HG03039 (cell line): ENCODE results near the gene INHBC.

Experiments
- ATAC-seq: cut with Tn5 transposase; IDR thresholded peaks from one replicate; pipeline ENCODE4 v1.9.1; 2021; ENCODE audit warnings: mild to moderate bottlenecking, moderate library complexity; ENCODE audit not compliant: unreplicated experiment

INHBC gene

GRCh38 chr12:57467212-57467874 lies 32.8 kb downstream of the INHBC start:
- no peak for ATAC-seq

DNA sequence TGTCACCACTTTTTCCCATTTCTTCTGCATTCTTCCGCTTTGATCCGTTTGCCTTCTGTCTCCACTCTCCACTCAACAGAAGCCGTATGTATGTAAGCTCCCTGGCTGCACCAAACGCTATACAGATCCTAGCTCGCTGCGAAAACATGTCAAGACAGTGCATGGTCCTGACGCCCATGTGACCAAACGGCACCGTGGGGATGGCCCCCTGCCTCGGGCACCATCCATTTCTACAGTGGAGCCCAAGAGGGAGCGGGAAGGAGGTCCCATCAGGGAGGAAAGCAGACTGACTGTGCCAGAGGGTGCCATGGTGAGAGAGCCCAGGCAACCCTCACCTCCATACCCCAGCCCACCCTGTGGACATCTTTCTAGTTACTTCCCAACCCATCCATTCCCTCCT lies 33.3 kb downstream of the INHBC start:
- ATAC-seq = no peak

- ATAC-seq = no peak
Observed at GRCh38 chr12:57469296-57470164, 34.9 kb downstream of the INHBC start.

DNA sequence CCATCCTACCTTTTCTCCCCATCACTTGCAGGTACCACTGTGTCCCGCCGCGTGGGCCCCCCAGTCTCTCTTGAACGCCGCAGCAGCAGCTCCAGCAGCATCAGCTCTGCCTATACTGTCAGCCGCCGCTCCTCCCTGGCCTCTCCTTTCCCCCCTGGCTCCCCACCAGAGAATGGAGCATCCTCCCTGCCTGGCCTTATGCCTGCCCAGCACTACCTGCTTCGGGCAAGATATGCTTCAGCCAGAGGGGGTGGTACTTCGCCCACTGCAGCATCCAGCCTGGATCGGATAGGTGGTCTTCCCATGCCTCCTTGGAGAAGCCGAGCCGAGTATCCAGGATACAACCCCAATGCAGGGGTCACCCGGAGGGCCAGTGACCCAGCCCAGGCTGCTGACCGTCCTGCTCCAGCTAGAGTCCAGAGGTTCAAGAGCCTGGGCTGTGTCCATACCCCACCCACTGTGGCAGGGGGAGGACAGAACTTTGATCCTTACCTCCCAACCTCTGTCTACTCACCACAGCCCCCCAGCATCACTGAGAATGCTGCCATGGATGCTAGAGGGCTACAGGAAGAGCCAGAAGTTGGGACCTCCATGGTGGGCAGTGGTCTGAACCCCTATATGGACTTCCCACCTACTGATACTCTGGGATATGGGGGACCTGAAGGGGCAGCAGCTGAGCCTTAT lies 35.8 kb downstream of the INHBC start:
- no peak for ATAC-seq

DNA sequence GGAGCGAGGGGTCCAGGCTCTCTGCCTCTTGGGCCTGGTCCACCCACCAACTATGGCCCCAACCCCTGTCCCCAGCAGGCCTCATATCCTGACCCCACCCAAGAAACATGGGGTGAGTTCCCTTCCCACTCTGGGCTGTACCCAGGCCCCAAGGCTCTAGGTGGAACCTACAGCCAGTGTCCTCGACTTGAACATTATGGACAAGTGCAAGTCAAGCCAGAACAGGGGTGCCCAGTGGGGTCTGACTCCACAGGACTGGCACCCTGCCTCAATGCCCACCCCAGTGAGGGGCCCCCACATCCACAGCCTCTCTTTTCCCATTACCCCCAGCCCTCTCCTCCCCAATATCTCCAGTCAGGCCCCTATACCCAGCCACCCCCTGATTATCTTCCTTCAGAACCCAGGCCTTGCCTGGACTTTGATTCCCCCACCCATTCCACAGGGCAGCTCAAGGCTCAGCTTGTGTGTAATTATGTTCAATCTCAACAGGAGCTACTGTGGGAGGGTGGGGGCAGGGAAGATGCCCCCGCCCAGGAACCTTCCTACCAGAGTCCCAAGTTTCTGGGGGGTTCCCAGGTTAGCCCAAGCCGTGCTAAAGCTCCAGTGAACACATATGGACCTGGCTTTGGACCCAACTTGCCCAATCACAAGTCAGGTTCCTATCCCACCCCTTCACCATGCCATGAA lies 36.5 kb downstream of the INHBC start:
- no peak for ATAC-seq

DNA sequence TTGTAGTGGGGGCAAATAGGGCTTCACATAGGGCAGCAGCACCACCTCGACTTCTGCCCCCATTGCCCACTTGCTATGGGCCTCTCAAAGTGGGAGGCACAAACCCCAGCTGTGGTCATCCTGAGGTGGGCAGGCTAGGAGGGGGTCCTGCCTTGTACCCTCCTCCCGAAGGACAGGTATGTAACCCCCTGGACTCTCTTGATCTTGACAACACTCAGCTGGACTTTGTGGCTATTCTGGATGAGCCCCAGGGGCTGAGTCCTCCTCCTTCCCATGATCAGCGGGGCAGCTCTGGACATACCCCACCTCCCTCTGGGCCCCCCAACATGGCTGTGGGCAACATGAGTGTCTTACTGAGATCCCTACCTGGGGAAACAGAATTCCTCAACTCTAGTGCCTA lies 37.1 kb downstream of the INHBC start:
- no peak for ATAC-seq

DNA sequence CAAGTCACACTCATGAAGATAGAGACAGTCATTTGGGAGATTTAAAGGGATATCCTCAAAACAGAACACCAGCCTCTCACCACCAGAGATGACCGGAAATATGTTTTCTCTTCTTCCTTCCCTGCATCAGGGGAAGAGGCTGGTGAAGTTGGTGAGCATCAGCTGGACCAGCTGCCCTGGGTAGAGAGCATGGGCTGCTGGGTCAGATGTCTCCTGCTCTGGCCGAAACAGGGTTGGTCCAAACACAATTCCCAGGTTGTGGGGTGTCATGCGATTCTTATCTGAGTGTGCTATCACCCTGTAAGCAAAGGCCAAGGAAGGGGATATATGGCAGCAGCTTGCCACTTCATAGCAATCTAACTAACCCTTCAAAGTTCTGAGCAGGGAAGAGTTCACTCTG lies 37.8 kb downstream of the INHBC start:
- ATAC-seq = no peak

- ATAC-seq = no peak
Observed at GRCh38 chr12:57473392-57473791, 38.8 kb downstream of the INHBC start.

DNA sequence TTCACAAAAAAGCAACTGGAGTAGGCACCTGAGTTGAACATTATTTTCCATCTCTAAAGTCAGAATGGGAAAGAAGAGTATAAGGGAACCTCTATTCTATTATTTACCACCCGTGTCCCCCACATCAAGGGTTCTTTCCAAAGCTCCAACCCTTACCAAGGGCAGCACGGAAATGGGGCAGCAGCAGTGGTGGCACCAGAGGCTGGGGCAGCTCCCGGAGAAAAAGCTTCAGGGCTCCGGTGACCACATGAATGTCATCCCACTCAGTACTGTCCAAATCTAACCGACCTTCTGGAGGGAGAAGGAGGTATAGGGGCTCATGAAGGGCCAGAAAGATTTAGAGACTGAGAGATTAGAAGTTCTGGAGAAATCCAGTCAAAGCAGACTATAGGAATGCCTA lies 39.3 kb downstream of the INHBC start:
- no peak for ATAC-seq

DNA sequence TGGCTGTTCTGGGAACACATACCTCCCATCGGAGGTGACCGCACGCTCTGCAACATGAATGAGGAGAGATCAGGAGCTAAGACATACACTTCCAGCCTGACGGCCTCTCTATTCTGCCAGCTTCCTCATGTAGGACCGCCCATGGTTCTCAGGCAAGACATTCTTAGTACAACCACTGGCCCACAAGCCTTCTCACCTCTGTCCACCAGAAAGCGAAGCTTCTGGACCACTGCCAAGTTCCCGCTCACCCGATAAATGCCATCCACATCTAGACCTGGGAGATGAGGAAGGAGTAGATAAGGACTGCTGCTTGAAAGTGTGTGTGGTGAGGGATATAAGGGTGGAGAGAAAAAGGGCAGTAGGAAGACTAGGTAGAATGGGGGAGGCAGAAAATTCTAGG lies 39.8 kb downstream of the INHBC start:
- ATAC-seq = no peak

- no peak for ATAC-seq
Observed at GRCh38 chr12:57474862-57475261, 40.3 kb downstream of the INHBC start.

- no peak for ATAC-seq
Observed at GRCh38 chr12:57475271-57476161, 40.9 kb downstream of the INHBC start.

DNA sequence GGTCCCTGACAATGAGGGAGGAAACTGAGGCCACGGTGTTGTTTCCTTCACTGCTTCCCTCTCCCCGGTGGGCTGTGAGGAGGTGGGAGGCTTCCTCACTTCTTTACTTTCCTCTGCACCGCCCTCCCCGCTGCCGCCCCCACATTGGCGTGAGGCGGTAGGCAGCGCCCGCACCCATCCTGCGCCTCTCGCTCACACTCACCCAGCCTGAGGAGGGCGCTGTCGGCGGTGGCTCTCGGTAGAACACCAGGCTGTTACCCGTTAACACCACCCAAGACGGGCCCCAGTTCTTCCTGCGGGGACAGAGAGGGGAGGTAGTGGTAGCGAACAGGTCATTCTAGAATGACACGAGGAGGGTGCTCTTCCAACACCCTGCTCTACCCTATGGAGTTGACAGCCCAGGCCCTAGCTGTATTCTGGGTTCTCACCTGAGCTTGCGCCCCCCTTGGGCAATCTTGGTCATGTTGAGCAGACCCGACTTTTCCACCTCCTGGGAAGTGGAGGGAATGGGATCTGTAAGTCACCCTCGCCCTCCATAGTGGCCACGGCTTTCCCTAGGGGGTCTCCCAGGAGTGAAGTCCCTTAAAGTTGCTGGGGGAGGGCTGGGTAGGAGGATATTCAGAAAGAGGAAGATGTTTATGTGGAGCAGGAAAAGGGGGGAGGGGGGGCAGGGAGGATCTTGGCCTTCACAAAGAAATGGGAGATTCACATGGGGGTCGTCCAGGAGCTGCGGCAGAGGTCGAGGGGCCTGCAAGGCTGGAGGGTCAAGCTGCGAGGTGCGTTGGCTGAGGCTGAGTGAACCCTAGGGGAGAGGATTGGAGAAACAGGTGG lies 41.8 kb downstream of the INHBC start:
- ATAC-seq = no peak

- no peak for ATAC-seq
Observed at GRCh38 chr12:57476993-57477709, 42.6 kb downstream of the INHBC start.

- no peak for ATAC-seq
Observed at GRCh38 chr12:57477710-57478681, 43.4 kb downstream of the INHBC start.

DNA sequence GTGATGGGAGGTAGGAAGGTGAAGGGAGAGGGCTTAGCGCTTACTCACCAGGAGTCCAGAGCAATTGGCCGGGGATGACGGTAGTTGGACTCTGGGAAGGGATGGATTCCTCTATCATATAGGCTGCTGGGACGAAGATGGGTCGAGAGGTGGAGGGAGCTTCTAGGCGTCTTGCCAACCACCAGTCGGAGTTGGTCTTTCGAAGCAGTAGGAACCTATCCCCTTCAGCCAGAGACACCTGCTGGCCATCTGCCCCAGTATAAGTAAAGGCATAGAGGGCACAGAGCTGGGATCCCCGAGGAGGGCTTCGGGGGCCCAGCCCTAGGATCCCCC lies 44.4 kb downstream of the INHBC start:
- ATAC-seq = no peak

- no peak for ATAC-seq
Observed at GRCh38 chr12:57479376-57480115, 45.0 kb downstream of the INHBC start, which contains the start of gene ARHGAP9. TSS of gene ARHGAP9 (minus strand) at chr12:57479866. CDS start at chr12:57479406, 460 bp downstream.
